WERI-Rb-1 (cell line): ENCODE measurements around the gene PARD3B.

Experiments used
- DNase-seq: peaks from one replicate; pipeline ENCODE4 v3.0.0-alpha.2; 2020
- H3K27ac ChIP-seq: fragments of 250-450 bp; sonication (Bioruptor Pico); 2 replicates; pipeline ENCODE4 v1.5.1; 2020; ENCODE audit warnings: mild to moderate bottlenecking, moderate library complexity
- H3K27me3 ChIP-seq: fragments of 250-450 bp; sonication (Bioruptor Pico); 2 replicates; pipeline ENCODE4 v1.5.1; 2021; ENCODE audit warnings: mild to moderate bottlenecking, low read depth, moderate library complexity; ENCODE audit not compliant: insufficient read depth, severe bottlenecking
- H3K36me3 ChIP-seq: fragments of 250-450 bp; sonication (Bioruptor Pico); 2 replicates; pipeline ENCODE4 v1.5.1; 2020; ENCODE audit warnings: mild to moderate bottlenecking, moderate library complexity
- H3K4me3 ChIP-seq: 2 replicates; pipeline ENCODE4 v1.5.1; 2011; ENCODE audit warnings: low read depth, mild to moderate bottlenecking, control low read depth, low read length
- H3K9me3 ChIP-seq: fragments of 250-450 bp; sonication (Bioruptor Pico); 2 replicates; pipeline ENCODE4 v1.5.1; 2021; ENCODE audit warnings: mild to moderate bottlenecking, moderate library complexity; ENCODE audit not compliant: severe bottlenecking
- TF ChIP-seq, protein P1 (sequence below): IDR thresholded peaks from 2 replicates; pipeline ENCODE4 v1.5.1; 2011; ENCODE audit warnings: low read depth, mild to moderate bottlenecking, control low read depth, inconsistent platforms, low read length

PARD3B gene

DNA sequence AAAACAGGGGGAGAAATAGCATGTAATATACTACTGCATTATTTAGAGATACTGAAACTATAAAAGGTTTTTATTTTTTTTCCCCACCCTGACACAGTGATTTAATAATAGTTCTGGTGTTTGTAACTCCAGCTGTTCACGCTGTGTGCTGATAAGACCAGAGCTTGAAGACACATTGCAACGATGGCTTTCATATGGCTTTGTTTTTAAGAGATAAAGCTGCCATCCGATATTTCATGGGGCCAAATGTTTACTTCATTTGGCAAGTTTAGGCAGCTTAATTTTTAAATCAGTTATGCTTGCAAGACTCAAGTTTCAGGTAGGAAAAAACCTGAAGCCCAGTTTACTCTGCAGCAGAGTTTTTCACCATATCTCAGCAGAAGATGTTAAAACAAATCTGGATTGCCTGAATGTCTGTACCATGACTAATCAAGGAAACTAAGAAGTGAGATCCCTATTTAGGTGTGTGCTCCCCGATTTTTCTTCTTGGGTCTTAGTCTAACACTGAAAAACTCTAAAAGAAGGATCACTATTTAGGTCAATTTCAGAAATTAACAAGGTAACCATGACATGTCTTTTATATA, 508.6 kb downstream of the PARD3B start:
- Histone ChIP-seq H3K9me3 (no peaks in the 10 kb centered on the region), H3K4me3 (no peak overlapping the region), H3K36me3 (no peaks in the 10 kb centered on the region), H3K27me3 (no peaks in the 10 kb centered on the region), H3K27ac (no peak overlapping the region)
- no peak for DNase-seq
- TF ChIP-seq, protein P1, sequence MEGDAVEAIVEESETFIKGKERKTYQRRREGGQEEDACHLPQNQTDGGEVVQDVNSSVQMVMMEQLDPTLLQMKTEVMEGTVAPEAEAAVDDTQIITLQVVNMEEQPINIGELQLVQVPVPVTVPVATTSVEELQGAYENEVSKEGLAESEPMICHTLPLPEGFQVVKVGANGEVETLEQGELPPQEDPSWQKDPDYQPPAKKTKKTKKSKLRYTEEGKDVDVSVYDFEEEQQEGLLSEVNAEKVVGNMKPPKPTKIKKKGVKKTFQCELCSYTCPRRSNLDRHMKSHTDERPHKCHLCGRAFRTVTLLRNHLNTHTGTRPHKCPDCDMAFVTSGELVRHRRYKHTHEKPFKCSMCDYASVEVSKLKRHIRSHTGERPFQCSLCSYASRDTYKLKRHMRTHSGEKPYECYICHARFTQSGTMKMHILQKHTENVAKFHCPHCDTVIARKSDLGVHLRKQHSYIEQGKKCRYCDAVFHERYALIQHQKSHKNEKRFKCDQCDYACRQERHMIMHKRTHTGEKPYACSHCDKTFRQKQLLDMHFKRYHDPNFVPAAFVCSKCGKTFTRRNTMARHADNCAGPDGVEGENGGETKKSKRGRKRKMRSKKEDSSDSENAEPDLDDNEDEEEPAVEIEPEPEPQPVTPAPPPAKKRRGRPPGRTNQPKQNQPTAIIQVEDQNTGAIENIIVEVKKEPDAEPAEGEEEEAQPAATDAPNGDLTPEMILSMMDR: no peak

DNA sequence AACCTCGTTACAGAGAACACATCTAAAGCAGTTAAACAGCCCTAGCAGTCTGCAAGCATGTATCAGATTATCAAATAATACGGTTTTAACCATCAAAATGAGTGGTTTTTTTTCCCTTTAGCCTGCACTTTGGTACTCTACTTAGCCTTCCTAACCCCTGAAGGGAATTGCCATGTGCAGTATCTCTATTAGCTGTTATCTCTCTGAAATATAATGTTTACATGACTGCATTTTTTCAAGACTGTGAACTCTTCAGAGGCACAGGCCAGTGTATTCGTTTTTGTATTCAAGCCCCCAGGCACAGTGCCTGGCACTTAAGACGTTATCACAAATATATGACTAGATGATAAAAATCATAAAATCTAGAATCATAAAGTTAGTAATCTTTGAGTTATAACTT, 509.5 kb downstream of the PARD3B start:
- DNase-seq: no peak
- TF ChIP-seq, protein P1: no peak

DNA sequence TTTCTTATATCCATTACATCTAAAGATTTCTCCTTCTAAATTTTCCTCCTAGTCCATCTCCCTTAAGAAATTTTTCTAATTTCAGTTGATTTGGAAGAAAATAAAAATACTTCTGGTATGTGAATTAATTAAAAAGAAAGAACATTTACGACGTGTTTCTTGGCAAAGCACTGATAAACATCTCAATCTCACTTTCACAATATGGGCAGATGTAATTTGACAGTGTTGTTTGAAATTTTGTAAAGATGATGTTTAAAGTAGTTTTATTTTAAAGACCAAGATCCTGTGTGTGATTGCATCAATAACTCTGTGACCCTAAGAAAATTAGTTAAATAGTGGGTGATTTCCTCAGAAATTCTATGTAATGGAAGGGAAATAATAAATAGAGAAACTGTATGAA, 510.0 kb downstream of the PARD3B start:
- TF ChIP-seq, protein P1: no peak
- Histone ChIP-seq H3K36me3 (no peaks in the 10 kb centered on the region), H3K27me3 (no peaks in the 10 kb centered on the region), H3K27ac (no peak overlapping the region), H3K9me3 (no peaks in the 10 kb centered on the region), H3K4me3 (no peak overlapping the region)
- DNase-seq: no peak

More for the DNA sequence above, 509.5 kb downstream of the PARD3B start:
- Histone ChIP-seq H3K27ac (no peak overlapping the region), H3K4me3 (no peak overlapping the region), H3K27me3 (no peaks in the 10 kb centered on the region), H3K9me3 (no peaks in the 10 kb centered on the region), H3K36me3 (no peaks in the 10 kb centered on the region)

DNA sequence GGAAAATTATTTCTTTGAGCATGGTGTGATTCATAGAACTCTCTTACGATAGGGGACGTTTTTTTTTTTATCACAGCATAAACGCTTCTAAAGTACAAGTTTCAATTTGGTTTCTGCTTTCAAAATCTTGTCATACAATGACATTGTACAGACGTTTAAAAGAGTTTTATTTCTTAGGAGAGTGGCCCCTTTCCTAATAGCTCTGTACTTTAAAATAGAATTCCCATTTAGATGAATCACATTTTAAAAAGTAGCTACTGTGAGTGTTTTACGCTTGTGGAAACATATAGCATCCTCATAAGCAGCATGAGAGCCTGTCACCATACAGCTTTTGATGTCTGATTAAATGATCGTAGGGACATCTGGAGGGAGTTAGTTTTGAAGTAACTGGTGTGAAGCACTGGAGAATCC, 510.9 kb downstream of the PARD3B start:
- no peak overlapping the region for H3K27ac ChIP-seq
- no peak for DNase-seq
- no peaks in the 10 kb centered on the region for H3K9me3 ChIP-seq
- H3K4me3 ChIP-seq: no peak overlapping the region
- H3K36me3 ChIP-seq: no peaks in the 10 kb centered on the region
- no peaks in the 10 kb centered on the region for H3K27me3 ChIP-seq
- TF ChIP-seq, protein P1: no peak

DNA sequence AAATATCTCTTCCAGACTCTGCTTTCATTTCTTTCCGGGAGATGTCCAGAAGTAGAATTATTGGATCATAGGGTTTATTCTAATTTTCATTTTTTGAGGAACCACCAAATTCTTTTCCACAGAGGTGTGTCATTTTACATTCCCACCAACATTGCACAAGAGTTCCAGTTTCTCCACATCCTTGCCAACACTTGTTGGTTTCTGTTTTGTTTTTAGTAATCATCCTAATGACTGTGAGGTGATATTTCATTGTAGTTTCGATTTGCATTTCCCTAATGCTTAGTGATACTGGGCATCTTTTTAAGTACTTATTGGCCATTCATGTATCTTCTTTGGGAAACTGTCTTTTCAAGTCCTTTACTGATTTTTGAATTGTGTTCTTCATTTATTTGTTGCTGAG, 513.1 kb downstream of the PARD3B start:
- Histone ChIP-seq H3K27ac (no peak overlapping the region), H3K27me3 (no peaks in the 10 kb centered on the region), H3K9me3 (no peaks in the 10 kb centered on the region), H3K36me3 (no peaks in the 10 kb centered on the region), H3K4me3 (no peak overlapping the region)
- DNase-seq: no peak
- TF ChIP-seq, protein P1: no peak

DNA sequence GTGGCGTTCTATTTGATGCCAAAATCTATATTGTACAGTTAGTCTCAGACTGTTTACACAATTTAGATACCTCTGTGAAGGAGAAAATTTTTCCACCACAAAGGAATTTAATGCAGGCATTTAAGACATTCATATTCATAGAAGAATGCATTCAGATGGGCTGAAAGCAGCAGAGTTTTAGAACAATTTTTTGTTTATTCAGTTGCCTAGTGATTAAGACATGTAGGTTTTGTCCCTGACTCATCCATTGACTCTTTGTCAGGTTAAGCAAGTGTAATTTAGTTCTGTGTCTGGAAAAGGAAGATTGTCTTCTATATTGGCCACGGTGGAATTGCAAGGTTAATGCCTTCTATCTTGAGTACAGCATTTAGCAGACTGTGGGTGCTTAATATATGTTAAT, 515.0 kb downstream of the PARD3B start:
- H3K27me3 ChIP-seq: no peaks in the 10 kb centered on the region
- no peak overlapping the region for H3K27ac ChIP-seq
- no peaks in the 10 kb centered on the region for H3K36me3 ChIP-seq
- no peaks in the 10 kb centered on the region for H3K9me3 ChIP-seq
- TF ChIP-seq, protein P1: no peak
- H3K4me3 ChIP-seq: no peak overlapping the region
- DNase-seq: no peak
